KMS-11 (cell line): Measurements from ENCODE around the gene RNF39.
"Not testable (repeated sequence)": the region's sequence is repeated elsewhere in the genome, so short reads cannot be mapped to it uniquely, and the experiment has no call there.

Experiments
- H2AFZ ChIP-seq: fragments of 200-600 bp; sonication (generic); 2 replicates; pipeline ENCODE4 v1.6.1; 2016; ENCODE audit warnings: antibody characterized with exemption, mixed run types, low read depth
- H3K27ac ChIP-seq: fragments of 200-600 bp; sonication (generic); 2 replicates; pipeline ENCODE4 v1.6.1; 2016; ENCODE audit warnings: mild to moderate bottlenecking, mixed run types
- H3K27me3 ChIP-seq: fragments of 200-600 bp; sonication (generic); 2 replicates; pipeline ENCODE4 v1.6.1; 2017; ENCODE audit warnings: mild to moderate bottlenecking, low read depth, mixed run types, moderate library complexity; ENCODE audit not compliant: insufficient read depth
- H3K36me3 ChIP-seq: fragments of 200-600 bp; sonication (generic); 2 replicates; pipeline ENCODE4 v1.6.1; 2017; ENCODE audit warnings: mild to moderate bottlenecking, mixed run types; ENCODE audit not compliant: insufficient read depth
- H3K4me1 ChIP-seq: fragments of 200-600 bp; sonication (generic); 2 replicates; pipeline ENCODE4 v1.6.1; 2016; ENCODE audit warnings: mild to moderate bottlenecking, low read depth, mixed run types; ENCODE audit not compliant: poor library complexity, severe bottlenecking
- H3K4me2 ChIP-seq: fragments of 200-600 bp; sonication (generic); 2 replicates; pipeline ENCODE4 v1.7.0; 2016; ENCODE audit warnings: mild to moderate bottlenecking, mixed run types
- H3K4me3 ChIP-seq: fragments of 200-600 bp; sonication (generic); IDR thresholded peaks from 2 replicates; pipeline ENCODE4 v1.6.1; 2017; ENCODE audit warnings: low read depth, low read length, mixed read lengths; ENCODE audit not compliant: insufficient read depth
- H3K79me2 ChIP-seq: fragments of 200-600 bp; sonication (generic); 2 replicates; pipeline ENCODE4 v1.6.1; 2016; ENCODE audit warnings: low read depth, mixed run types; ENCODE audit not compliant: insufficient read depth
- H3K9ac ChIP-seq: fragments of 200-600 bp; sonication (generic); 2 replicates; pipeline ENCODE4 v1.6.1; 2016; ENCODE audit warnings: mild to moderate bottlenecking, mixed run types
- H4K20me1 ChIP-seq: fragments of 200-600 bp; sonication (generic); 2 replicates; pipeline ENCODE4 v1.6.1; 2016; ENCODE audit warnings: mild to moderate bottlenecking, mixed run types; ENCODE audit not compliant: insufficient read depth
- TF ChIP-seq, protein P1 (sequence below): fragments of 200-600 bp; sonication (generic); conservative IDR thresholded peaks from 2 replicates; pipeline ENCODE4 v1.6.1; 2017; ENCODE audit warnings: low read depth, mild to moderate bottlenecking, antibody characterized with exemption, low read length, moderate library complexity, mixed read lengths

Gene RNF39, protein sequence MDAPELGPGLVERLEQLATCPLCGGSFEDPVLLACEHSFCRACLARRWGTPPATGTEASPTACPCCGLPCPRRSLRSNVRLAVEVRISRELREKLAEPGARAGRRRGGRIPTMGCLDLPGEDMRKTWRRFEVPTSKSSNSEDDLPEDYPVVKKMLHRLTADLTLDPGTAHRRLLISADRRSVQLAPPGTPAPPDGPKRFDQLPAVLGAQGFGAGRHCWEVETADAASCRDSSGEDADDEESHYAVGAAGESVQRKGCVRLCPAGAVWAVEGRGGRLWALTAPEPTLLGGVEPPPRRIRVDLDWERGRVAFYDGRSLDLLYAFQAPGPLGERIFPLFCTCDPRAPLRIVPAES

DNA sequence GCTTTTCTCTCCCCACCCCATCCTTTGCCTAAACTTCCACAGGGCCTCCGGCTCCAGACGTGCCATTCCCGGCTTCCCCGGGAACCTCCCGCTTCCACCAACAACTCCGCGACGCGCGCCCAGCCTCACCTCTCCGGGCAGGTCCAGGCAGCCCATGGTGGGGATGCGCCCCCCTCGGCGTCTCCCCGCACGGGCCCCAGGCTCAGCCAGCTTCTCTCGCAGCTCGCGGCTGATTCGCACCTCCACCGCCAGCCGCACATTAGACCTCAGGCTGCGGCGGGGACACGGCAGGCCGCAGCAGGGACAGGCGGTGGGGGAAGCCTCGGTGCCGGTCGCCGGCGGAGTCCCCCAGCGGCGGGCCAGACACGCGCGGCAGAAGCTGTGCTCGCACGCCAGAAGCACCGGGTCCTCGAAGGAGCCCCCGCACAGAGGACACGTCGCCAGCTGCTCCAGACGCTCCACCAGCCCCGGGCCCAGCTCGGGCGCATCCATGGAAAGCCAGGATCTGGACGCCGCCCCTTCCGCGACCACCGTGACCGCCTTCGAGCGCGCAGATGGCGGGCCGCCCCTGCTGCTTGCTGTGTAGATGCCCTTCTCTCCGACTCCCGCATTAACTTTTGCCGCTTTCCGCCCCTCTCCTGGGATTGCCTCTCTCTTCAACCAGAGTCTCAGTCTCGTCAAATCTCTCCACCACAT is at the start of gene RNF39:
Gene RNF39 (minus strand): TSS at position 676 of the 696 bp plus-strand sequence. CDS start 184 bp downstream, at position 492.
- H3K27ac ChIP-seq, result no peak within 1 kb of the TSS
- no peaks in the 10 kb centered on the region; the same call in 1 of the 2 replicates for H3K27me3 ChIP-seq
- no peaks in the 10 kb centered on the region for H4K20me1 ChIP-seq
- no peak within 1 kb of the TSS for H3K9ac ChIP-seq
- H3K4me1 ChIP-seq, result no peaks in the 10 kb centered on the region
- H2AFZ ChIP-seq, result no peak within 1 kb of the TSS
- no peak within 1 kb of the TSS for H3K4me3 ChIP-seq
- no peak within 1 kb of the TSS for H3K4me2 ChIP-seq
- TF ChIP-seq, protein P1, sequence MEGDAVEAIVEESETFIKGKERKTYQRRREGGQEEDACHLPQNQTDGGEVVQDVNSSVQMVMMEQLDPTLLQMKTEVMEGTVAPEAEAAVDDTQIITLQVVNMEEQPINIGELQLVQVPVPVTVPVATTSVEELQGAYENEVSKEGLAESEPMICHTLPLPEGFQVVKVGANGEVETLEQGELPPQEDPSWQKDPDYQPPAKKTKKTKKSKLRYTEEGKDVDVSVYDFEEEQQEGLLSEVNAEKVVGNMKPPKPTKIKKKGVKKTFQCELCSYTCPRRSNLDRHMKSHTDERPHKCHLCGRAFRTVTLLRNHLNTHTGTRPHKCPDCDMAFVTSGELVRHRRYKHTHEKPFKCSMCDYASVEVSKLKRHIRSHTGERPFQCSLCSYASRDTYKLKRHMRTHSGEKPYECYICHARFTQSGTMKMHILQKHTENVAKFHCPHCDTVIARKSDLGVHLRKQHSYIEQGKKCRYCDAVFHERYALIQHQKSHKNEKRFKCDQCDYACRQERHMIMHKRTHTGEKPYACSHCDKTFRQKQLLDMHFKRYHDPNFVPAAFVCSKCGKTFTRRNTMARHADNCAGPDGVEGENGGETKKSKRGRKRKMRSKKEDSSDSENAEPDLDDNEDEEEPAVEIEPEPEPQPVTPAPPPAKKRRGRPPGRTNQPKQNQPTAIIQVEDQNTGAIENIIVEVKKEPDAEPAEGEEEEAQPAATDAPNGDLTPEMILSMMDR, result no peak
- no peaks in the 10 kb centered on the region for H3K36me3 ChIP-seq
- no peaks in the 10 kb centered on the region for H3K79me2 ChIP-seq

DNA sequence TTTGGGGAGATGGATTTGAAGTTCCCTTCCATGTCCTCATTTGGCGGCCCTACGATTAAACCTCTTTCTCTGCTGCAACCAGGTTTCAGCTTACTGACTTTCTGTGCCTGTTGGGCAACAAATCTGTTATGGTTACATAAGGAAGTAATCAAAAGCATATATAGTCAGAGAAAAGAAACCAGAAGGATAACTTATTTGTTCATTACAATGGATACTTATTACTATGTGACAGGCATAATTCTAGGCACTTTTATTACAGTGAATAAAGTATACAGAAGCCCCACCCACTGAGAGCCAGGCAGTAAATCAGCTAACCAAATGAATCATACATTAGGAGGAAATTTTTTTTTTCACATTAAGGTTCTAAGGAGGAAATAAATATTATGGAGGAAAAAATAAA is 46.9 kb upstream of the RNF39 start:
- peaks cover 5% of the 10 kb centered on the region for H3K4me1 ChIP-seq
- H2AFZ ChIP-seq, result no peak overlapping the region
- no peaks in the 10 kb centered on the region for H4K20me1 ChIP-seq
- no peak overlapping the region for H3K27ac ChIP-seq
- H3K4me2 ChIP-seq, result no peak overlapping the region
- H3K9ac ChIP-seq, result no peak overlapping the region
- H3K27me3 ChIP-seq, result no peaks in the 10 kb centered on the region
- no peaks in the 10 kb centered on the region for H3K36me3 ChIP-seq
- TF ChIP-seq, protein P1, result no peak
- no peak overlapping the region for H3K4me3 ChIP-seq
- no peaks in the 10 kb centered on the region for H3K79me2 ChIP-seq

DNA sequence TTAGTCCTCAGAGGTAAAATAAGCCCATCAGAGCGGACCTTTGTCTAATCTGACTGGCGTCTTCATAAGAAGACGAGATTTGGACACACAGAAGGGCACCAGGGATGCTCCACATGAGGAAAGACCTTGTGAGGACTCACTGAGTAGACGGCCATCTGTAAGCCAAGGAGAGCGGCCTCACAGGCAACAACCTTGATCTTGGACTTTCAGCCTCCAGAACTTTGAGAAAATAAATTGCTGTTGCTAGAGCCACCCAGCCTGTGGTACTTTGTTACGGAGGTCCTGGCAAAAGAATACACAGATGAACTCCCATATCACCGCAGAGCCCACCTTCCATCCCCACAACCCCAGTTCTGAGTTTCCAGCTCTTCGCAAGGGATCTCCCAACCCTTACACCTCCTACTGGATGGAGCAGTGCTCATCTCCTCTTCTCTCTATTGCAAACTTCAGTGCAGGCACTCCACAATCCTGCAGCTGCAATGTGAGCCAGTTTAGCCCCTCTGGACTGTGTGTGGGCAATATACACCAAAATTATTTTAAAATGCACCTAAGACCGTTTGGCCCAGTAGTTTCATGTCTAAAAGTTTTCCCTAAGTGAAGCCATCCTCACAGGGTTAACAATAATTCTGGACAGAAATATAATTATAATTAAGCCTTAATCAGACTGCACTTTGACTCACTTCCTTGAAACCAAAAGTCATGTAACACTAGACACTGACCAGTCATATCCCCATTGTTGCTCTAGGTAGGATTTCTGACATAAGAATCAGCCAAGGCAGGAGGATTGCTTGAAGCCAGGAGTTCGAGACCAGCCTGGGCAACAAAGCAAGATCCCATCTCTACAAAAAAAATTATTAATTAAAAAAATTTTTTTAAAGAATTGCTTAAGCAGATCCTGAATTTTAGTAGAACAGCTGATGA is 46.1 kb upstream of the RNF39 start:
- H3K9ac ChIP-seq, result no peak overlapping the region
- H3K4me3 ChIP-seq, result no peak overlapping the region
- peaks cover 5% of the 10 kb centered on the region for H3K4me1 ChIP-seq
- H3K27ac ChIP-seq, result no peak overlapping the region
- H3K27me3 ChIP-seq, result no peaks in the 10 kb centered on the region
- no peaks in the 10 kb centered on the region for H3K79me2 ChIP-seq
- TF ChIP-seq, protein P1, result no peak
- H3K36me3 ChIP-seq, result no peaks in the 10 kb centered on the region
- no peak overlapping the region for H3K4me2 ChIP-seq
- H4K20me1 ChIP-seq, result no peaks in the 10 kb centered on the region
- H2AFZ ChIP-seq, result no peak overlapping the region

DNA sequence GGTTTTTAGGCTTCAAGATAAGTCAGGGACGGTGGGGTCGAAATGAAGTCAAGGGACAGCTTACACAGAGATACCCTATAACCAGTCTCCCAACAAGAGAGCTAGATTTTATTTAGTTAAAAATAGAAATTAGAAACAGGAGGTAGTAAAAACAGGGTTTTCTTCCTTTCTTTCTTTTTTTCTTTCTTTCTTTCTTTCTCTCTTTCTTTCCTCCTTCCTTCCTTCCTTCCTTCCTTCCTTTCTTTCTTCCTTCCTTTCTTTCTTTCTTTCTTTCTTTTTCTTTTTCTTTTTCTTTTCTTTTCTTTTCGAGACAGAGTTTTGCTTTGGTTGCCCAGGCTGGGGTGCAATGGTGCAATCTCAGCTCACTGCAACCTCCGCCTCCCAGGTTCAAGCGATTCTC is 43.1 kb upstream of the RNF39 start:
- H4K20me1 ChIP-seq, H2AFZ ChIP-seq, H3K9ac ChIP-seq, H3K36me3 ChIP-seq, H3K4me2 ChIP-seq, H3K4me3 ChIP-seq, H3K79me2 ChIP-seq, H3K27me3 ChIP-seq, H3K27ac ChIP-seq: not testable (repeated sequence)
- H3K4me1 ChIP-seq, result peaks cover 27% of the 10 kb centered on the region
